GM20431 (cell line): Measurements from ENCODE around the gene MKI67.
"Not testable (repeated sequence)": the region's sequence is repeated elsewhere in the genome, so short reads cannot be mapped to it uniquely, and the experiment has no call there.

Experiments used
- in situ Hi-C: fragments of 300-500 bp; cut with MseI, MboI; formaldehyde crosslinking; loops from one replicate; pipeline ENCODE4 v1.15.0; 2020; ENCODE audit warnings: low sequenced_read_pairs; ENCODE audit not compliant: unreplicated experiment

Gene MKI67

GRCh38 chr10:128151031-128151430 is 24.8 kb upstream of the MKI67 start:
- in situ Hi-C loops = no loop called here

GRCh38 chr10:128150561-128150960 is 24.3 kb upstream of the MKI67 start:
- in situ Hi-C loops = no loop called here

- in situ Hi-C loops = no loop called here
Observed at GRCh38 chr10:128150045-128150493, 23.8 kb upstream of the MKI67 start.

GRCh38 chr10:128149267-128150014 is 23.2 kb upstream of the MKI67 start:
- in situ Hi-C loops = loop anchor here (10.0 kb wide), 1 partner anchor 65 kb away; no protein-coding TSS in a partner anchor

GRCh38 chr10:128147669-128148068 is 21.4 kb upstream of the MKI67 start:
- in situ Hi-C loops = loop anchor here (10.0 kb wide), 1 partner anchor 63 kb away; no protein-coding TSS in a partner anchor

GRCh38 chr10:128147064-128147463 is 20.8 kb upstream of the MKI67 start:
- in situ Hi-C loops = loop anchor here (10.0 kb wide), 1 partner anchor 62 kb away; no protein-coding TSS in a partner anchor

- in situ Hi-C loops = loop anchor here (10.0 kb wide), 1 partner anchor 60 kb away; no protein-coding TSS in a partner anchor
Observed at GRCh38 chr10:128144547-128144946, 18.3 kb upstream of the MKI67 start.

GRCh38 chr10:128143531-128143930 is 17.3 kb upstream of the MKI67 start:
- in situ Hi-C loops = loop anchor here (10.0 kb wide), 1 partner anchor 59 kb away; no protein-coding TSS in a partner anchor

- in situ Hi-C loops = loop anchor here (10.0 kb wide), 1 partner anchor 56 kb away; no protein-coding TSS in a partner anchor
Observed at GRCh38 chr10:128140425-128140824, 14.2 kb upstream of the MKI67 start.

- in situ Hi-C loops = not testable (repeated sequence)
Observed at GRCh38 chr10:128138429-128138828, 12.2 kb upstream of the MKI67 start.

GRCh38 chr10:128137877-128138276 is 11.7 kb upstream of the MKI67 start:
- in situ Hi-C loops = no loop called here

GRCh38 chr10:128130051-128130450 is 3.8 kb upstream of the MKI67 start:
- in situ Hi-C loops = no loop called here

- in situ Hi-C loops = no loop called here
Observed at GRCh38 chr10:128128582-128128981, 2.4 kb upstream of the MKI67 start.

- in situ Hi-C loops = no loop called here
Observed at GRCh38 chr10:128125416-128125943, 743 bp downstream of the MKI67 start.

GRCh38 chr10:128124813-128125403 is 1.3 kb downstream of the MKI67 start:
- in situ Hi-C loops = no loop called here

- in situ Hi-C loops = no loop called here
Observed at GRCh38 chr10:128123846-128124245, 2.4 kb downstream of the MKI67 start.

- in situ Hi-C loops = no loop called here
Observed at GRCh38 chr10:128122931-128123330, 3.3 kb downstream of the MKI67 start.

GRCh38 chr10:128121750-128122412 is 4.3 kb downstream of the MKI67 start:
- in situ Hi-C loops = no loop called here

- in situ Hi-C loops = no loop called here
Observed at GRCh38 chr10:128116851-128117615, 9.2 kb downstream of the MKI67 start.

- in situ Hi-C loops = no loop called here
Observed at GRCh38 chr10:128116187-128116586, 10.0 kb downstream of the MKI67 start.
